ENCODE data around the gene BCDIN3D.
"Not testable (repeated sequence)": the region's sequence is repeated elsewhere in the genome, so short reads cannot be mapped to it uniquely, and the experiment has no call there.

BCDIN3D gene, protein sequence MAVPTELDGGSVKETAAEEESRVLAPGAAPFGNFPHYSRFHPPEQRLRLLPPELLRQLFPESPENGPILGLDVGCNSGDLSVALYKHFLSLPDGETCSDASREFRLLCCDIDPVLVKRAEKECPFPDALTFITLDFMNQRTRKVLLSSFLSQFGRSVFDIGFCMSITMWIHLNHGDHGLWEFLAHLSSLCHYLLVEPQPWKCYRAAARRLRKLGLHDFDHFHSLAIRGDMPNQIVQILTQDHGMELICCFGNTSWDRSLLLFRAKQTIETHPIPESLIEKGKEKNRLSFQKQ

DNA sequence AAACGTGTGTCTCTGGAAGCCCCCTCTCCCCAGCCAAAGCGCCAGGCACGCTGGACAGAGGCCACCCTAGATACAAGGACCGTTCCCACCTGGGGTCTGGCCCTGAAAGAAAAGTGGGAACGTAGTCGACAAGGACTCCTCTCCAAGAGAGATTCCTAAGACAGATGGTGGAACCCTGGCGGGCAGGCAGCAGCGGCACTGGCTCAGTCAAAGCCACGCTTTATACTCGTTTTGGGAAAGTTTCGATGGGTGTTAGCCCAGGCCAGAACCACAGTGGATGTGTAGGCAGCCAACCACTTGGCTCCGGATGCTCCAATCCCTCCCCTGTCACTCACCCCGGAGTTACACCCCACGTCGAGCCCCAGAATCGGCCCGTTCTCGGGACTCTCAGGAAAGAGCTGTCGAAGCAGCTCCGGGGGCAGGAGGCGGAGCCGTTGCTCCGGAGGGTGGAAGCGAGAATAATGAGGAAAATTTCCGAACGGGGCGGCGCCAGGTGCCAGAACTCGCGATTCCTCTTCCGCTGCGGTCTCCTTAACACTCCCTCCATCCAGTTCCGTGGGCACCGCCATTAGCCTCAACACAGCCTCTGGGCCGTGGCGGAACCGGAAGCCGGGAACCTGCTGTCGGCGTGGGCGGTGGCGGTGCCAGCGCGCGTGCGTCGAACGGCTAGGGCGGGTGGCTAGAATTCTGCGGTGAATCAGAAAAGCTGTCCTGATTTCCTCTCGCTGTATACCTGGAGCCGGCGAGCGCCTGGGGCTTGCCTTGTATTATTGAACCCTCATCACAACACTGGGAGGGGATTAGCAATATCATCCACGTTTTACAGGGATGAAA is at the start of gene BCDIN3D:
TSS of gene BCDIN3D (minus strand) at position 588 of the 834 bp plus-strand sequence. CDS start at position 569, 19 bp downstream.
- DNase-seq = peak; percentile 91

DNA sequence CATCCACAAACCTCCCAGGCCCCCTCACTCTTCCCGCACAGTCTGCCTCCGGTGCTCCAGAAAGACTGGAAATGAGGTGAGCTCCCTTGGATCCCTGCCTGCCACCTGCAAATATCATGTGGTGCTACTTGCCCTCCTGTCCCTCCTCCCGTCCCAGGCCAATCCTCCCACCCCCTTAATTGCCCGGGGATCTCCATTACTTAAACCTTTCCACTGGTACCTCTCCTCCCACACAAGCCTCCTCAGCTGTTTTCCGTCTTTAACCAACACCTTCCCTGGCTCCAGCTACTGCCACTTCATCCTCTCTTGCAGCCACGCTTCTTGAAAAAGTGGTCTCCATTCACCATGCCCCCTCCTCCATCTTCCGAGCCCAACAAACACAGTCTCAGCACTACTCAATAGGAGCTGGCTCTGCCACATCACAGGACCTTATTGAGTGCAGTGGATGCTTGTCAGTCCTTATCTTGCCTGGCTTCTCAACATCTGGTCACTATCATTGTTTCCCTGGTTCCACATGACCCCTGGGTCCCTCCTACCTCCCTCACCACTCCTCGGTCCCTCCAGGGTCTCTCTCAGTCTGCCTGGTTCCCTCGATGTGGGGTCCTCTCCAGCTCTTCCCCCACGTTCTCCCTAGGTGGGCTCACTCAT is 49.3 kb upstream of the BCDIN3D start:
- no peak for DNase-seq

DNA sequence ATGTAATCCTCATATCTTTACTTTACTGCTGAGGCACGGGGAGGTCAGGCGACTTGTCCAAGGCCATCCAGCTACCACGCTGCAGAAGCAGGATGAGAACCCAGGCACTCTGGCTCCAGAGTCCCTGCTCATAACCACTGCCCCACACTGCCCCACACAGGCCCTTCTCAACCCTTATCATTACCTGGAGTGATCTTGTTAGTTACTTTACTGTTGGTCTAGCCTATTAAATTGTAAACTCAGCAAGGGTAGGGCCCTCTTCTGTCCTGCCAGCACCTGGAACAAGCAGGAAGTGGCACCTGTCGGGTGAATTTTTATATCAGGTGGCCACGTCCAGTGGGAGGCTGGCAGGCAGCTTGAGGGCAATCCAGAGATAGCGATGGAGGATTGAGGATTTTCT is 48.6 kb upstream of the BCDIN3D start:
- DNase-seq = no peak

DNA sequence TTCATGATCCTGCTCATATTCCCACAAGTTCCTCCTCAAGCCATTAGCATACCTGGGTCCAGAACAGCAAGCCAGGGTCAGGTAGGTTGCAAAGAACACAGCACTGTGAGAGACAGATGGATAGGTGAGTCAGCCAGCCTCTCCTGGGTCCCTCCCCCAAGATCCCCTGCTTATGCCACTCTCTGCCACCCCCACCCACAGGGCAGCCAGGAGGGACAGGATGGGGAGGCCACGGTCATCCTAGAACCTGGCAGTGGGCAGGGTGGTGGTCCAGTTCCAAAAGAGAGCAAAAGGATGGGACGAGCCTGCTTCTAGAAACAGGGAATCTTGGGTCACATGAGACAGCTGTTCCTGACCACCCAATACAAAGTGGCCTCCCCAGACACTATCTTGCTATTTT is 48.1 kb upstream of the BCDIN3D start:
- DNase-seq = no peak

DNA sequence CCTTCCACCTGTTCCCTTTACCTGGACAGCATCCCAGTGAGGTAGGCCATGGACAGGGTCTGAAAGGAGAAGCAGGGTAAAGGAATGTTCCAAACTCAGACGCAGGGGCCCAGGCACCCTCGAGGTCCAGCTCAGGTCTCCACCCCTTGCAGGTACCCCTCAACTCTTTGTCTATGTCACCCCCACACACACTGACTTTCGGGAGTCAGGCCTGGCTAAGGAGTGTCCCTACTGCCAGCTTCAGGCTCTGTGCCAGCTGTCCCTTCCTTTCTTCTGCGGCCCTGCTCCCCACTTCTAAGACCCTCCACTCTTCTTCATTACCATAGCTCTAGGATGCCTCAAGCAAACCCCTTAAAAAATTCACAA is 47.2 kb upstream of the BCDIN3D start:
- DNase-seq = no peak

DNA sequence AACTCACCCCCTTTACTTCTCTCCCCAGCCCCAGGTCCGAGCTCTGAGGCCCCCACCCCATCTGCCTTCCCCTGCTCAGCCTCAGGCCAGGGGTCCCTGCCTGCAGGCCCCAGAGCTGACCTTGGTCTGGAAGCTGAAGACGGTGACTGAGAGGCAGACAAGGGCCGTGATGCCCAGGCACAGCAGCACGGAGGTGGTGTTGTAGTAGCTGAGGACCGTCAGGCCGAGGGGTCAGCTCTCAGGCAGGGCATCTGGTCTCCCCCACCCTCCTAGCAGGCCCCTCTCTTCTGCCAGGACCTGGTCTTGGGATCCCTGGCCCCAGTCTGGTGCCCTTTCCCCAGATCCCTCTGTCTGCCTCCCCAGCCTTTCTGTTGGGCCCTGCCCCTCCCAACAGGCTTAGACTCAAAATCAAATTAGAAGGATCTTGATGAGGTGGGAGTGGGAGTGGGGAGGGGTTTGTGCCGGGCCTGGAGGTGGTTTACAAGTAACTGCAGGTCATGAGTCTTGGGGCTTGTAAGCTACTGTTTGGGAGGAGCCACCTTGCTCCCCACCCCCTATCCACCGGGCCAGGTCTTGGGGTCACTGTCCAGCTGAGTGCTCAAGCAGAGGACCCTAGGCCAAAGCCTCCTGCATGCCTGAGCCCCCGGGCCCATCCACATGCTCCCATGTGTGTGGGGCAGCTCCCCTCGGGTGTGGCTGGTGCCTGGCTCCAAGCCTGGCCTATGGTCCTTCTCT is 46.6 kb upstream of the BCDIN3D start:
- DNase-seq = no peak

DNA sequence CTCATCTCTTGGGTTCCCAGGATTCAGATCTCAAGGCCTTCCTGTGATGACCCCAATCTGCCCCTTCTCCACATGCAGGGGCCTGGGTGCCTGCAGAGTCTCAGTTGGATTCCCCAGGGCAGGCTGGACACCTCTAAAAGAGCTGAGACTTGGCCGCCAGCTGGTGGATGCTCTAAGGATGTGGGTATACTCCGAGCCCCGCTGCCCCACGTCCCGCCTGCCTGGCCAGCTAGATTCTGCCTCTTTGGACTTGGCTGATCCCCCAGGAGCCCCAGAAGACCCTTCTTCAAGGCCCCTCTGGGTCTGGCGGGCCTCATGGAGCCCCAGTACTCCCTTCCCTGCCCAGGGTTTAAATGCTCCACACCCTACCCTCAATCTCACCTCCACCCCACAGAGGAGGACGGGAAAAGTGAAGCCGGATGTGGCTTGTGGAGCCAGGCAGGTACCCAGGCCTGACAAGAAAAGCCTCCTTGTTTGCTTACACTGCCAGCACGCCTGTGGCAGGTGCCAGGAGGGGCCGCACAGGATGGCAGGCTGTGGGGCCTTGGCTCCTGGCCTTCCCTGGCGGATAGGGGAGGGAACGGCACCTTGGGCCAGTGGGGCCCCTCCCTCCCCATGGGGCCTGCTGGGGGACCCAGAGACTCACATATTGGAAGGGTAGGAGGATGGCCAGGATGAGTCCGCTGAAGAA is 45.7 kb upstream of the BCDIN3D start:
- DNase-seq = no peak

DNA sequence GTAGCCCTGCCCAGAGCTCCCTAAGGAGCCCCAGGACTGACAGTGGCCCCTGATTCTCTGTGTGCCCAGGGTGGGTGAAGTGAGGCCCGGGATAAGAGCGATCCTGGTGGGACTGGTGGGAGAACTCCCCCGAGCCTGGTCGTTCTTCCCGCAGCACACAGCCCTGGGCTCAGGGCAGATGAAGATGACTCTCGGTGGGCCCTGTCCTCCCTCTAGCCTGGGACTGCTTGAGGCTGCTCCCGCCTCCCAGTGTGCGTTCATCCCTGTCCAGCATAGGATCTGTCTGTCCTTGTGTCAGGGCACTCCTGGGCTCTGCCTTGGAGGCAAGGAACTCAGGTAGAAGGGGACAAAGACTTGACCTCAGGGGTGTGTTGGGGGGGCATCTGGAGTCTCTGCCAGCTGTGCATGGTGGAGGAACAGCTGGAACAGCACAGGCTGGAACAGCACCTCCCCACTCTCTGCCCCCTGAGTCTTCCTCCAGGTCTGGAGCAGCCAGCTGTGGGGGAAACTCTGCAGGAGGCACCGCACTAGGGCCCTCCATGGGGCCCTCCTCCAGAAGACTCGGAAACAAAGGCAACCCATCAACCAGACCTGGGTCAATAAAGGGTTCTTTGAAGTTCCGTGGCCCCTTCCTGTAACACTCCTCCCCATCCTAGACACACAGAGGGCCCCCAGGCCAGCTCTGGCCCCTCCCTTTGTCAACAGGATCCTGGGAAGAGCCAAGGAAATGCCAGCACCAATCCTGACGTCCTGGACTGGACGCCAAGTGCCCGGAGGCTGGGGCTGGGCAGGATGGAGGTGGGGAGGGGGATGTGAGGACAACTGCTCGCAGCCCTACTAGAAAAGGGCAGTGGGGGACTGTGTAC is 44.9 kb upstream of the BCDIN3D start:
- no peak for DNase-seq

DNA sequence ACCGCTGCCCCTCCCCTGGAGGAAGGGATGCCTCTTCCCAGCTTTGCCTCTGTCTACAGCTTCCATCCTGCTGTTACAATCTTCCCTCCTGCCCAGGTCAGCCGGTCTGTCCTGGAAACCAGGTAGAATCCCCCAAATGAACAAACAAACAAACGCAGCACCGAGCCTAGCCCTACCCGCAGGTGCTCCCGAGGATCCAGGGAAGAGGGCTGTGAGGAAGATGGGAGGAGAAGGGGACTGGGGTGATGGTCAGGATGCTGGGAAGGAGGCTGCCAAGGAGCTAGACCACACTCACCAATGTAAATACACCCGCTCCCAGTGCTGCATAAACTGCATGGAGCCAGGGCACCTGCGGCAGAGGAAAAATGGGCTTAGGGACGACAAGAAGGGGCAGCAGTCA is 44.2 kb upstream of the BCDIN3D start:
- DNase-seq = no peak

DNA sequence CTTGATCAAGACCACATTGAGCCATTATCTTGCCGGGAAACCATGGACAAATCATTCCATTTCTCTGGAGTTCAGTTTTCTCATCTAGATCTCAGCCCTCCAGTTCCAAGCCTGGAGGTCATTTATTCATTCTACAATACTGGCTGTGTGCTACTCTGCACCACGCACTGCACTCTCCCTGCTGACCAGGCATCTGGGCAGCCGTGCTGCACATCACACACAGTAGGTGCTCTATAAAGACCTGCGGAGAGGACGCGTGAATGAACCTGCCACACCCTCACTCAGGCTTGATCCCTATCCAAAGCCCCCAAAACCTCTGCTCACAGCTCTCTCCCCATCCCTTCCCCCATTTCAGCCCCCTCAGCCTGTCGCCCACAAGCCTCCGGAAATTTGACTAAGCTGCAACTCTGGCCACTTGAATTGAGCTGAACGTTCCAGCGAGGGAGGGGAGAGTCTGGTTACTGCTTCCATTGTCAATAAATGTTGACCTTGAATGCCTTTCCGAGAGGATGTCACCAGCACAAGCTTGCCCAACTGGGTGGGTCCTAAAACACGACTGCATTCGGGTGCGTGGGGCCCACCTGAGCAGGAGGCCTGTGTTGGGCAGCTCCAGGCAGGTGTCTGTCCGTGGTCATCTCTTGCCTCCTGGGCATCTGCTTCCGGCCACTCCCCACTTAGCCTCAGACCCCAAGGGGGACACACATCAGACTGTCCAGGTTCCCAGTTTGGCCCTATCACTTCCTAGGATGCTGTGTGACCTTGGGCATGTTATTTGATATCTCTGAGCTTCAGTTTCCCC is 43.0 kb upstream of the BCDIN3D start:
- no peak for DNase-seq

DNA sequence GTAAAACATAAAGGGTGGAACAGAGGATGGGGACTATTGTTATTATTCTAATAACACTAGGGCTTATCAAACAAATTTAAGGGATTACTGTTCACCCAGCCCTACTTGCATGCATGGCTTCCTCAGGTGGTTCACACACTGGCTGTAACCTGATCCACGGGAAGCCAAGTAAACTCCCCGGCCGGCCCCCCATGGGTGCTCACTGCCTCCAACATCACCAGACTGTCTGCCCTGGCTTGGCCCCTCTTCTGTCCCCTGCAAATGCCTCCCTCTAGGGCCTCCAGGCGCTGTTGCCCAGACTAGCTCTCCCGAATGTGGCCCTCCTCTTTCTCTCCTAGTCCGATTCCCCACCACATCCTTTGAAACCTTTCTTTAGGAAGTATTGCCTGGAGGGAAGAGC is 42.2 kb upstream of the BCDIN3D start:
- no peak for DNase-seq

DNA sequence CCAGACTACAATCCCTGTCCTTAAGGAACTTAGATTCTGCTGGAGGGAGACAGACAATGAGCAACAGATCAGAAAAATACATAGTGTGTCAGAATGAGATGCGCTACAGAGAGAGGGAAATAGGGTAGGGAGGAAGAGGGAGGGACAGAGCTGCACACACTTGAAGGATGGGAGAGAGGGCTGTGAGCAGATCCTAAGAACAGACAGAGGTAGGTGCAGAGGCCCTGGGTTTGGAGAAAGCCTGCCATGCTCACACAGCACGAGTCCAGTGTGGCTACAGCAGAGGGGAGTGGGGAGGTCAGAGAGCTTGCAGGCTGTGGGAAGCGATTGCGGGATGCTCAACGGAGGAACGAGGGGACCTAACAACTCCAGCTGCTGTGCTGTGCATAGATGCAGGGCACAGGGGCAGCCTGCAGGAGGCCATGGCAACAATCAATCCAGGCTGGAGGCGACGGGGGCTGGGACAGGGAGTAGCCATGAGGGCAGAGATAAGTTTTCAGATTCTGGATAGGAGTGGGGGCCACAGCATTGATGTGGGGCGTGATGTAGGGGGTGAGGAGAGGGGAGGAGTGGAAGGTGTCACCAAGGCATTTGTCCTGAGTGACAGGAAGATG is 40.1 kb upstream of the BCDIN3D start:
- DNase-seq = no peak

DNA sequence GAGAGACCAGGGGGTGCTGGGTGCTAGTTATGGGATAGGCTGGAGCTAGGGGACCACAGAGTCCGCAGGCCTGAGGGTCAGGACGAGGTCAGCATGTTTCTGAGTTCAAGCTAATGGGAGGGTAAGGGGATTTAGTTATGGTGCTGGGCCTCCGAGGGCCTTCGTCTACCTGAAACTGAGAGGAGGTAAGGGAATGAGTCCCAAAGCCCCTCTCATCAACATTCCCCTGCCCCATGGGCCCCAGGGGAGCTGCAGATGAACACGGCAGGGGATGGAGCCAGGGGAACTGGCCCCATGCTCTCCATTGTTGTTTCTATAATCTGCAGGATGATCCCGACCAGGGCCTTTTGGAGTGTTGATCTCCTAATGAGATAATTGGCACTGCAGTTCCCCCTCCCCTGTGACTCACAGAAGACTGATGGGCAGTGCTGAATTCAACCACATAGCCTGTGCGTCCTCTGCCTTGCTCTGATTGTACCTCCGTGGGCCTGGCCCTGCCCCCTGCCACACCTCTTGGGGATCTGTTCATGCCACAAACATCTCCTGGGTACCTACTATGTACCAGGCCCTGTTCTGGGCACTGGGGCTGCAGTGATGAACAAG is 39.4 kb upstream of the BCDIN3D start:
- no peak for DNase-seq

DNA sequence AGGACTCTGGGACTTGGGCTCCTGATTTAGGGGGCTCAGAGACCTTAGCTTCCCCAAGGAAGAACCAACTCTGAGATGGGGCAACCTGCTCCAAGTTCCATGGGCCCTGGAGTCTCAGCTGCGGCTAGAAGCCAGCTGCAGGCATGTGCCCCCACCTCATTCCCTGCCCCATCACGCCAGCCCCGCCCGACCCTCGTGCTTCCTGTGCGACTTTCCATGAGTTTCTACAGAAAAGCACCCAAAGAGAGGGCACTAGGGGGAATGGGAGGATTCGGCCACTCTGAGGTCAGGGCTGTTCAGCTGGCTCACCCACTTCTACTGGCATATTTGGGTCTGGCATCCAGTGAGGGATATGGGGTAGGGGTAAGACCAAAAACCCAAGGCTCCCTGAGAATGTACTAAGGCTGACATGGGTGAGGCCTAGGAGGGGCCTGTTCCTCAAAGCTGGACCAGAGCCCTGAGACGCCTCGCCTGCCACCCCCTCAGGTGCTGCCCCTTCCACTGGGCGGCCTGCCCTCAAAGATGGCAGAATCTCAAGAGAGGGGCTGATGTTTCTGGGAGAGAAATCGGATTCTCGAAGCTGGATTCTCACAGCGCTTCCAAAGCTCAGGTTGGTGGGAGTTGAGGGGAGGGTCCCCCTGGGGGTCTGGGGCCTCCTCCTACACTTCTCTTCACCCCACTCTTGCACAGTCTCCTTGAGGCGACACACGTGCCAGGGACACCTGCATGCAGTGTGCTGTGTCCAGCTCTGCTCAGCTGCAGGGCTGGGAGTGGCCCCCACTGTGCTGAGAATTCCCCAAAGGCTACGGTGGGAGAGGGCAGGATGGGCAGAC is 38.7 kb upstream of the BCDIN3D start:
- DNase-seq = no peak

DNA sequence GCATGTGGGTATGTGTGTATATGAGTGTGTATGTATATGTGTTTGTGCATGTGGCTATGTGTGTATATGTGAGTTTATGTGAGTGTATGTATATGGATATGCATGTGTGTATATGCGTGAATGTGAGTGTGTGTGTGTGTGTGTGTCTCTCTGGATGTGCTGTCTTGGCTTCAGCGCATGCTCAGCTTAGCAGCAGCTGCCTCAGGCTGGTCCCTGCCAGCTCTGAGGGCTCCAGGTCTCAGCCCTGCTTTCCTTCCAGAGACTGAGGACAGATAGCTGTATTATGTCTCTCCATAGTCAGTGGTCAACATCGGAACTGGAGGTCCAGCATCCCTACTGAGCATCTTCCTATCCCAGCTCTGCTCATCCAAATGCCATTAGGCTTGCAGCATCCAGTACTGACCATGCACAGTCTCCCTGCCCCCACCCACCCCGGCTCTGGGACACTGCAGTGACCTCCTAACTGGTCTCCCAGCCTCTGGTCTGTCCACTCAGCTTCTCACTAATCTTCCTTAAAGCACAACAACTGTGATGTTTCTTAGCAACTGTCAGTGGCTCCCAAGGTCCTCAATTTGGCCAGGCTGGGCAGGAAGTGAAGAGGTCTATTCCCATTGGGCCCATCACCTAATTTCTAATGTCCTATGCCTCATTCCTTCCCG is 38.0 kb upstream of the BCDIN3D start:
- DNase-seq = no peak

DNA sequence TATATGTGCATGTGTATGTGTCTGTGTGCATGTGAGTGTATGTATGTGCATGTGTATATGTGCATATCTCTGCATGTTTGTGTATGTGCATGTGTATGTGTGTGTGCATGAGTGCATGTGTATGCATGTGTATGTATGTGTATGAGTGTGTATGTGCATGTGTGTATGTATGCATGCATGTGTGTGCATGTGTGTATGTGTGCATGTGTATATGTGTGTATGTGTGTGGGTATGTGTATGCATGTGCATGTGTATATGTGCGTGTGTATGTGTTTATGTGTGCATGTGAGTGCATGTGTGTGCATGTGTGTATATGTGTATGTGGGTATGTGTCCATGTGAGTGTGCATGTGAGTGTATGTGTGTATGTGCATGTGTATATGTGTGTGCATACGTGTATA is 36.2 kb upstream of the BCDIN3D start:
- DNase-seq = not testable (repeated sequence)

DNA sequence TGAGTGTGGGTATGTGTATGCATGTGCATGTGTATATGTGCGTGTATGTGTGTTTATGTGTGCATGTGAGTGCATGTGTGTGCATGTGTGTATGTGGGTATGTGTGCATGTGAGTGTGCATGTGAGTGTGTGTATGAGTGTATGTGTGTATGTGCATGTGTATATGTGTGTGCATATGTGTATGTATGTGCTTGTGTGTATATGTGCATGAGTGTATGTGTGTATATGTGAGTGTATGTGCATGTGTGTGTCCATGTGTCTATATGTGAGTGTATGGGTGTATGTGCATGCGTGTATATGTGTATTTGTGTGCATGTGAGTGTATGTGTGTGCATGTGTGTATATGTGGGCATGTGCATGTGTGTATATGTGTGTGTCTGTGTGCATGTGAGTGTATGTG is 35.1 kb upstream of the BCDIN3D start:
- DNase-seq = no peak

DNA sequence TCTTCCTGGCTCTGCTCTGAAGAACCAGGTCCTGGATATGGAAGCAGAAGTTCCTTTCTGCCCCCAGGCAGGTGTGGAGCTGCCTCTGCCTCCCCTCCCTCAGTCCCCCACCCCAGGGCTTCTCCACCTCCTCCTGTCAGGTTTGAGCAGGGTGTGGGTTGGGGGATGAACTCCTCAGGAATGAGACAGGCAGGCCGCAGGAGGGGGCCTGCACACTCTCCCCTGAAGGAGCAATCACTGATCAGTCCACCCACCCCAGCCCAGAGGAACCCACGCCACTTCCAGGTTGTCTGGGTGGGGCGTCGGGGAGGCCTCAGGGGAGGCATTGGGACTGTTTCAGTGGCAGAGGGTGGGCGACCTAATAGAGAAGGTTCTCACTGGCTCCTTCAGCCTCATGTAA is 34.2 kb upstream of the BCDIN3D start:
- DNase-seq = no peak
